ELR (cell line): ENCODE measurements around the gene ZSCAN12.
A peak's percentile ranks its signal among the peaks of the same experiment; 100 is the strongest.
"Not testable (repeated sequence)": the region's sequence is repeated elsewhere in the genome, so short reads cannot be mapped to it uniquely, and the experiment has no call there.

Experiments used
- DNase-seq: peaks from one replicate; pipeline ENCODE4 v3.0.0-alpha.2; 2015; ENCODE audit warnings: low read depth

ZSCAN12 gene

DNA sequence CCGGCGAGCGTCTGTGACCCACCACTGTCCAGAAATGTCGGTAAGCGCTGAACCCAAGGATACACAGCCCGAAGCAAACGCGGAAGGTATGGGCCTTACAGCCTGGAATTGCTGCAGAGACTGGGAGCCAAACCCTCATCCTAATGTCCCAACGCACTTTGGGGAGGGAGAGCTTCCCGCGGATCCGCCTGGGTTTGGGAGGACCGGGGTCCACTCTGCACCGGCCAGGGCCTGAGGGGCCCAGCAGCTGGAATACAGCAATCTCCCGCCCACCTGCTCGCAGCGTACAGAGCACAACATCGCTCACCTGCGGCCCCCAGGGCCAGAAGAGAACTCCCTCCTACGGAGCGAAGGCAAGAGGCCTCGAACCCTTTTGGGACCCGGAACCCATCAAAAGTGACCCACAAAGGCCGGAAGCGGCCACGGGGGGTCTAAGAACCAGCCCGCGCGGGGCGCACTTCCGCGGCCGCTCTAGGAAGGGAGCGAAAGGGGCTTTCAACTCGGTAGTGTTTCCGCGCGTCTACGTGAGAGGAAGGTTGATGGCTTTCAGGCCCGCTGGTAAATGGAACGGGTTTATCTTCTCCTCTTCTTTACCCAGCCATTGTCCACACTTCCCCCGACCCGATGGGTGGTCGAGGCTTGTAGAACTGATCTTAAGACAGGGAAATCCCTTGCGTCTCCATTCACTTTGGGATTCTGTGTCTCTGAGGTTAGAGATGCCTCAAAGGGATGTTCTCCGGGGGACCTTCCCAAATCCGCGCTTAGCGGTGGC lies at the start of gene ZSCAN12:
Gene ZSCAN12, minus strand, starts transcription at position 398 of the 772 bp plus-strand sequence. CDS start 1,342 bp downstream, outside the sequence.
- DNase-seq, result peak; percentile 93

- DNase-seq, result no peak
Observed at GRCh38 chr6:28449056-28449455, 49.5 kb upstream of the ZSCAN12 start.

DNA sequence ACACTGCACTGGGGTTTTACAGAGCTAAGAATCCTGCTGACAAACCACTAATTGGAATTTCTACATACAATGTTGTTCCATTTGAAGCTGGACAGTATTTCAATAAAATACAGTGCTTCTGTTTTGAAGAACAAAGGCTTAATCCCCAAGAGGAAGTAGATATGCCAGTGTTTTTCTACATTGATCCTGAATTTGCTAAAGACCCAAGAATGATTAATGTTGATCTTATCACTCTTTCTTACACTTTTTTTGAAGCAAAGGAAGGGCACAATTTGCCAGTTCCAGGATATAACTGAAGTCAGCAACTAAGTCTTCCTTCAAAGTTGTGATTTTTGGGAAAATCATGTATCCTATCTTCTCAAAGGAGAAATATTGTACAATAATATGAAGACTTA lies 48.0 kb upstream of the ZSCAN12 start:
- DNase-seq, result not testable (repeated sequence)

- DNase-seq, result peak; percentile 19
Observed at GRCh38 chr6:28446818-28447511, 47.4 kb upstream of the ZSCAN12 start.

DNA sequence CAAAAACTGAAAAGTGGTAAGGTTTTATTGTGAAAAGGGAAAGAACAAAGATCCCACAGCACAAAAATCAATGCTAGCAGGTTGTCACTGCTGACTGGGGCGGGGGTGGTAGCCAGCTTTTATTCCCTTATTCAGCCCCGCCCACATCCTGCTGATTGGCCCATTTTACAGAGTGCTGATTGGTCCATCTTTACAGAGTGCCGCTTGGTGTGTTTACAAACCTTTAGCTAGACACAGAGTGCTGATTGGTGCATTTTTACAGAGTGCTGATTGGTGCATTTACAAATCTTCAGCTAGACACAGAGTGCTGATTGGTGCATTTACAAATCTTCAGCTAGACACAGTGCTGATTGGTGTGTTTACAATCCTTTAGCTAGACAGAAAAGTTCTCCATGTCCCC lies 45.2 kb upstream of the ZSCAN12 start:
- peak; percentile 32 for DNase-seq

DNA sequence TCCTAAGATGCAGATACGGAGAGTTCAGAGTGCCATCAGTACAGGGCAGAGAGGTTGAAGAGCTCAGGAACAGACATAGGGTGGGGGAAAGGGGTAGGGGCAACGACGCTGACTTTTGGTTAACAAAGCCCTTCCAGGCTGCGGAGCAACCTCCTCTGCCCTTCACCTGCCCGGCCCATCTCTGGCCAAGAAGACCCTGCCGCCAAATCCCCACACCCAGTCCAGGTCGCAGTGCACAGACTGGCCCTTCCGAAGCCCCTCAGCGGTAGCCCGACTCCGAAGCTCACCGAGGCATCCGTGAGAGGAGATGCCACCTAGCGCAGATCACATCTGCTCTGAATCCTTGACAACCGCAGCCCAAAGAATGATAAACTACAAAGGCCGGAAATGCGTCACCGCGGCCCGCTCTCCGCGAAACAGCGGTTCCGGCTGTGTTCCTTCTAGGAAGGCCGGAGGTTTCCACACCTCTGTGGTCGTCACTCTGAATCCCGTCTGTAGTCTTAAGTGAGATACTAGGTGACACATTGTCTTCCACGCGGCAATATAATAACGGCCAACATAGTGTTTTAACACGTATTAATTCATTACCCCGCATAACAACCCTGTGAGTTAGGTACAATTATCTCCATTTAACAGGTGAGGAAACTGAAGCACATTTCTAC lies 43.7 kb upstream of the ZSCAN12 start, which contains the start of gene ZSCAN23:
Gene ZSCAN23, minus strand, starts transcription at position 380 of the 662 bp plus-strand sequence. CDS start 7,225 bp downstream, outside the sequence.
- DNase-seq, result peak; percentile 93

- peak; percentile 8 for DNase-seq
Observed at GRCh38 chr6:28442586-28442985, 43.0 kb upstream of the ZSCAN12 start.

DNA sequence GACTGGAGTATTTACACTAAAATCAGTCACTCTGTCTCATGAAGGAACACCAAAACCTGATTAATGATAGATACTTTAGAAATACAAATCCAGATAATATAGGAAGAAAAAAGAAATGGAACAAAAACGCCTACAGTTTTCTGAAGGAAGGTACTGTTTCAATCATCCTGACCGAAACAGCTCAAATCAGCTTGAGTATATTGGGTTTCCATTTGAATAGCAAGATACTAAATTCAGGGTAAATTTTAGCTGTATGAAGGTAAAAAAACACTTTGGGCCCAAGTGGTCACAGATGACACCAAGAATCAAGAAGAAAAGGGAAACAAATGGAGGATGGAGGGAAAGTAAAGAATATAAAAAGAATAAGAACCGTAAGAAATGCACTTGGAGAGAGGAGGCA lies 36.9 kb upstream of the ZSCAN12 start:
- no peak for DNase-seq

DNA sequence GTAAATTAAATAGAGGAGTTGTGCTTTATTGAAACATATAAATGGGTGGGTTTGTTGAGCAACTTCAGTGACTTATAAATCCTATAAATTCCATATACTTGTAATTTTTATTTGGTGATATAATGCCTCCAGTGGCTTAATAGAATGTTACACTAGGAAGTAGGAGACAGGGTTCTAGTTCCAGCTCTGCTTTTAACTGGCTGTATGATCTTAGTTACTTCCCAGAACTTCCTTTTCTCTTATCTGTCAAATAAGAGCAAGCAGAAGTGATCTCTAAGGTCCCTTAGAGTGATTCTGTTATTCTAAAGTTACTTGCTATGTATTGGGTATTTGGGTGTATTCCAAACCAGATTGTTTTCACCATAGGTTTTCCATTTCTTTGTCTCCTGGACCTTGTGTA lies 33.6 kb upstream of the ZSCAN12 start:
- peak; percentile 9 for DNase-seq

- no peak for DNase-seq
Observed at GRCh38 chr6:28429781-28430180, 30.2 kb upstream of the ZSCAN12 start.

DNA sequence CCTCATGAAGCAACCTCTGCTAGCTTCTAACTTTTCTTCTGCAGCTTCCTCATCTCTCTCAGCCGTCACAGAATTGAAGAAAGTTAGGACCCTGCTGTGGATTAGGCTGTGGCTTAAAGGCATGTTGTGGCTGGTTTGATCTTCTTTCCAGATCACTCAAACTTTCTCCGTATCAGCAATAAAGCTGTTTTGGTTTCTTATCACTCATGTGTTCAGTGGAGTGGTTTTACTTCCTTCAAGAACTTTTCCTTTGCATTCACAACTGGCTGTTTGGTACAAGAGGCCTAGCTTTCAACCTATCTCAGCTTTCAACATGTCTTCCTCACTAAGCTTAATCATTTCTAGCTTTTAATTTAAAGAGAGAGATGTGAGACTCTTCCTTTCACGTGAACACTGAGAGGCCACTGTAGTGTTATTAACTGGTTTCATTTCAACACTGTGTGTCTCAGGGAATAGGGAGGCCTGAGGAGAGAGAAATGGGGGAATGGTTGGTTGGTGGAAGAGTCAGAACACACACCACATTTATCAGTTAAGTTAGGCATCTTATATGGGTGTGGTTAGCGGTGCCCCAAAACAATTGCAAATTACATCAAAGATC lies 26.5 kb upstream of the ZSCAN12 start:
- no peak for DNase-seq

GRCh38 chr6:28424163-28424562 lies 24.6 kb upstream of the ZSCAN12 start:
- DNase-seq, result peak; percentile 13

DNA sequence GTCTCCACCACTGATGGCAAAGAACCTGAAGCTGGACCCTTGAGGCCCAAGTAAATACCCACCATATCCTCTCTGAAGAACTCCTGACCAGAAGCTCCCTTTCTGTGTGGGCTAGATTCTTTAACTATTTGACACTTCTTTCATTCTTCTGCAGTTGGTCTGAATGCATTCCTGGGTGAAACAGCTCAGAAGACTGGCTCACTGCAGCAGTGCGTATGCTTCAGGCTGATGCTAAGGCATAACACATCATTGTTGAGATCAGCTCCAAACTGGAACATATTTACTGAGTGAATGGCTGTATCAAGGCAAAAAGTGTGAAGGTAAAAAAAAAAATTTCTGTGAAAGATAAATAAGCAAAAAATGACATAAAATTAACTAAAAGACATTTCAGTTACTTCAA lies 24.0 kb upstream of the ZSCAN12 start:
- DNase-seq, result no peak

GRCh38 chr6:28413681-28414080 lies 14.1 kb upstream of the ZSCAN12 start:
- DNase-seq, result no peak

DNA sequence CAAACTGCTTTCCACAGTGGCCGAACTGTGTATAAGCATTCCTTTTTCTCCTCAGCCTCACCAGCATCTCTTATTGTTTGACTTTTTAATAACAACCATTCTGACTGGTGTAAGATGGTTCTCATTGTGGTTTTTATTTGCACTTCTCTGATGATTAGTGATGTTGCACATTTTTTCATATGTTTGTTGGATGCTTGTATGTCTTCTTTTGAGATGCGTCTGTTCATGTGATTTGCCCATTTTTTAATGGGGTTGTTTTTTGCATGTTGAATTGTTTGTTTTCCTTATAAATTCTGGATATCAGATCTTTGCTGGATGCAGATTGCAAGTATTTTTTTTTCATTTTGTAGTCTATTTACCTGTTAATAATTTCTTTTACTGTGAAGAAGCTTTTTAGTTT lies 11.2 kb upstream of the ZSCAN12 start:
- DNase-seq, result no peak

GRCh38 chr6:28408076-28408802 lies 8.7 kb upstream of the ZSCAN12 start:
- DNase-seq, result peak; percentile 11

DNA sequence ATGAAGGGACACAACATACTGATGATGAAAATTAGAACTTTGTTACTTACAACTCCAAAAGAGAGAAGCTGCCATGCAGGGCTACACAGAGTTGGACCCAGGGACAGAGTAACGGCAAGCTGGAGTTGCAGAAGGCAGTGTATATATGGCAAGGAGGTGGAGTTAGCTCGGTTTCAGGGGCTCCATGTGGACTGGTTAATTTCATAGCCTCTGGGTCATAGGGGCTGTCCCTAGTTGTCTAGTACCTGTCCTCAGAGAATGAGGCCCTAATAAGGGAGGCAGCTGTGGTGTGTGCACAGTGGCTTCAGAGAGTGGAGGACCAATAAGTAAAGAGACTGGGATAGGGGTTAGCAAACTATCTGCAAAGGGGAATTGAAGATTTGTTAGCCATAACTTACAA lies 7.9 kb upstream of the ZSCAN12 start:
- DNase-seq, result no peak

- DNase-seq, result not testable (repeated sequence)
Observed at GRCh38 chr6:28403923-28404322, 4.4 kb upstream of the ZSCAN12 start.

GRCh38 chr6:28402197-28402596 lies 2.6 kb upstream of the ZSCAN12 start:
- DNase-seq, result no peak

DNA sequence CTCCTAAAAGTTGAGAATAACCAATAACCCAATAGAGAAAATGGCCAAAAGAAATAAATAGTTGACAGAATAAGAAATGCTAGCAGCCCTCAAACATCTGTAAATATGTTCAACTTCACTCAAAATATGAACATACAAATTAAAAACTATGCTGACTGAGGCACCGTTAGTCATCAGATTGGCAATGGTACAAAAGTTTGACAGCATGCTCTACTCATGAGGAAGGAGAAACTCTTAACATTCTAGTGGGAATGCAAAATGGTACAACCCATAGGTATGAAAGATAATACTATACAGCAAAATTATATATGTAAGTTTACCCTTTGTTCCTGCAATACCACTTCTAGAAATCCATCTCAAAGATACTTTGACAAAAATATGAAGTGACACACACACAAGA lies 1.6 kb upstream of the ZSCAN12 start:
- peak; percentile 69 for DNase-seq

DNA sequence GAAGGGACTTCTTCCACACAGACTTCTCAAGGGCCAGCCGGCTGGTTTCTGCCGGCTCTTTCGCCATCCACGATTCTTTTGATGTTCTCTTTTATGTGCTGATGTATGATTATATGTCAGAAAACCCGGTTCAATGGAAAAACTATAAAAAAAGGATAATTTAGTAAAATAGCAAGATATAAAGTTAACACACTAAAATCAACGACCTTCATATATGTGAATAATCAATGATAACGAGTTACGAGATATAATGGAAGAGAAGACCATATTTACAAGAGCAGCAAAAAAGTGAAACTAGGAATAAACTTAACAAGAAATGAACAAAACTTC lies 540 bp upstream of the ZSCAN12 start:
- DNase-seq, result no peak

DNA sequence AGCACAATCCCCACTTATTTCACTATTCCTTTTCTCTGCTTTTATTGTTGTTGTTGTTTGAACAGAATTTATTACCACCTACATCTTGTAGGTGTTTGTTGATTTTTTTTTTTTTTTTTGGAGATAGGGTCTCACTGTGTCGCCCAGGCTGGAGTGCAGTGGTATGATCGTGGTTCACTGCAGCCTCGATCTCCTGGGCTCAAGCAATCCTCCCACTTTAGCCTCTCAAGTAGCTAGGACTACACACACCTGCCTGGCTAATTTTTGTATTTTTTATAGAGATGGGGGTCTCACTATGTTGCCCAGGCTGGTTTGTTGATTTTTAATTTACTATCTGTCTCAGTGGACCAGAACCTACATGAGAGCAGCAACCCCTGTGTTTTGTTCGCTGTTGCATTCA lies 3.6 kb downstream of the ZSCAN12 start:
- DNase-seq, result no peak
